Measurements from ENCODE around the gene ASB7.

DNA sequence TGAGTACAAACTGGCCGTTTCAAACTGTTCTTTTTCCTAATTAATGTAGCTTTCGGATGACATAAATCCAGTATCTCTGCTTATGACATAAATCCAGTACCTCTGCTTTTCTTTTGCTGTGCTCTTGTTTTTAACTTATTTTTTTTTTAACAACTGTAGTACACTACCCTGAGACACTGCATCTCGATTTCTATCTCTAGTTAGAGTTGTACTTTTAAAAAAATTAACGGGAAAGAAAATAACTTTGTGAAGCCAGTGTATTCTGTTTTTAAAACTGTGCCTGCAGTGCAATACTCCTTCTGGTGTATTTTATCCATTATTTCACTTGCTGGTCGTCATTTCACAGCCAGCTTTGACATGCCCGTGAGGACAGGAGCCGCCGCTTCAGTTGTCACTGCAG, 46.6 kb downstream of the ASB7 start:
- TF ChIP-seq, protein P1, sequence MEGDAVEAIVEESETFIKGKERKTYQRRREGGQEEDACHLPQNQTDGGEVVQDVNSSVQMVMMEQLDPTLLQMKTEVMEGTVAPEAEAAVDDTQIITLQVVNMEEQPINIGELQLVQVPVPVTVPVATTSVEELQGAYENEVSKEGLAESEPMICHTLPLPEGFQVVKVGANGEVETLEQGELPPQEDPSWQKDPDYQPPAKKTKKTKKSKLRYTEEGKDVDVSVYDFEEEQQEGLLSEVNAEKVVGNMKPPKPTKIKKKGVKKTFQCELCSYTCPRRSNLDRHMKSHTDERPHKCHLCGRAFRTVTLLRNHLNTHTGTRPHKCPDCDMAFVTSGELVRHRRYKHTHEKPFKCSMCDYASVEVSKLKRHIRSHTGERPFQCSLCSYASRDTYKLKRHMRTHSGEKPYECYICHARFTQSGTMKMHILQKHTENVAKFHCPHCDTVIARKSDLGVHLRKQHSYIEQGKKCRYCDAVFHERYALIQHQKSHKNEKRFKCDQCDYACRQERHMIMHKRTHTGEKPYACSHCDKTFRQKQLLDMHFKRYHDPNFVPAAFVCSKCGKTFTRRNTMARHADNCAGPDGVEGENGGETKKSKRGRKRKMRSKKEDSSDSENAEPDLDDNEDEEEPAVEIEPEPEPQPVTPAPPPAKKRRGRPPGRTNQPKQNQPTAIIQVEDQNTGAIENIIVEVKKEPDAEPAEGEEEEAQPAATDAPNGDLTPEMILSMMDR (IDR thresholded peaks at IDR 0.05), result no peak
- TF ChIP-seq POLR2A (IDR thresholded peaks at IDR 0.05), result no peak
- TF ChIP-seq EP300 (IDR thresholded peaks at IDR 0.05), result no peak
